Measurements from ENCODE around the gene CYP2W1. TPM values are rescaled to one million over a fixed set of nuclear protein-coding genes. Genes with fewer than 3 reads are reported as not detected.
"Not testable (repeated sequence)": the region's sequence is repeated elsewhere in the genome, so short reads cannot be mapped to it uniquely, and the experiment has no call there.

Gene CYP2W1
- total RNA-seq, 1 donor from 2014 or later, result not detected

- no peak for ATAC-seq (ENCODE audit: poor library complexity)
- intact Hi-C loops (cut with DNase I), result no loop called here
- DNase-seq, result no peak
Measured at GRCh38 chr7:988963-989529, 6.1 kb downstream of the CYP2W1 start.

DNA sequence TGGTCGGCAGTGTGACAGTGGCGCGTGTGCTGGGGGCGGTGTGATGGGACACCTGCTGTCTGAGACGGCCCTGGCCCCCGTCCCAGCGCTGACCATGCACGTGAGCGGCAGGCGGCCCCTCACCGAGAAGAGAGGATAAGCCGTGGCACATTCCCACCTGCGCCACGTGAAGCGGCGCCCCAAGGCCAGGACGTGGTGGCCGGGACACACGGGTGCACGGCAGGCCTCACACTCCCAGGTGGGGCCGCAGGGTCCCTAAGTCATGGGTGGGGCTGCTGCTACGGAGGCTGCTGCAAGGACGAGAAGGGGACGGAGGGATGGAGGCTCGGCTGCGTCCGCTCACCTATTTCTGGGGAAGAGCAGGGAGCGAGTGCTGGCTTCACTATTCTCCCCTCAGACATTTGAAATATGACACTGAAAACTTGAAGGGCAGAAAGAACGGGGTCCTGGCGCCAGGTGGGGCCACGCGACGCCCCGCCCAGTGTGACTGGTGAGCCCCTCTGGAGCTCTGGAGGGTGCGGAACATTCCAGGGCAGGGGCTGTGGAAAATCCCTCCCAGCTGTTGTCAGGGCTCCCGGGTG, 7.5 kb downstream of the CYP2W1 start:
- no peak for ATAC-seq (ENCODE audit: poor library complexity)
- intact Hi-C loops (cut with DNase I), result no loop called here
- no peak for DNase-seq

DNA sequence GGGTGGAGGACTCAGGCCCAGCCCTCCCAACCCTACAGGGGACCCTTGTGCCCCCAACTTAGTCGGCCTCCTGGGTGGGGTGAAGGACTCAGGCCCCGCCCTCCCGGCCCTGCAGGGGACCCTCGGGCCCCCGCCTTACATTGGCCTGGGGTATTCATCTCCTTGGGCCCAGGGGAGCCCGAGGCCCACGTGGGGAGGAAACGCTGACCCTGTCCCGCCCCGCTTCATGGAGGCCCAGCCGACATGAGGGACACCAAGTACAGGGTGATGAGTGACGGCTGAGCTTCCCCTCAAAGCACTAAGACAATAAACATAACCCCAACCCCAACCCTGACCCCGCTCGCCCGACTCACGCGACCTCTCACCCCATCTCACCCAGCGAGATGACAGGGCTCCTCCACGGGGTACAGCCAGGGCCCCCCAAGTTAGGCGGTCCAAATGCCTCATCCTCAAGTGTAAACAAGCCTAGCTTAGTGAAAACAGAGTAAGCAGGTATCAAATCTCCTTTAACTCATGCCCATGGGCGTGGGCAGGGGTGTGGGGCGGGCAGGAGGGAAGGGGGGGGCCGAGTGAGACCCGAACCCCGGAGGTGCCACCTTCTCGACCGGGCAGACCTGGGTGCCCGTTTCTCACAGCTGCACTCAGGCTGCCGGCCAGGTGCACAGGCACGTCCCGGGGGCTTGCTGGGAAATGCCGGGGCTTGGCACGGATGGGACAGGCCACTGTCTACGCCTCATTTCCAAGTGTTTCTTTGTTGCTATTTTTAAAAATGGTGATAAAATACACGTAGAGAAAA, 8.2 kb downstream of the CYP2W1 start:
- ATAC-seq (ENCODE audit: poor library complexity) (no peak), DNase-seq (no peak)
- intact Hi-C loops (cut with DNase I), result no loop called here

- ATAC-seq (ENCODE audit: poor library complexity), result no peak
- DNase-seq, result no peak
- intact Hi-C loops (cut with DNase I), result no loop called here
Measured at GRCh38 chr7:991729-992656, 9.0 kb downstream of the CYP2W1 start.

DNA sequence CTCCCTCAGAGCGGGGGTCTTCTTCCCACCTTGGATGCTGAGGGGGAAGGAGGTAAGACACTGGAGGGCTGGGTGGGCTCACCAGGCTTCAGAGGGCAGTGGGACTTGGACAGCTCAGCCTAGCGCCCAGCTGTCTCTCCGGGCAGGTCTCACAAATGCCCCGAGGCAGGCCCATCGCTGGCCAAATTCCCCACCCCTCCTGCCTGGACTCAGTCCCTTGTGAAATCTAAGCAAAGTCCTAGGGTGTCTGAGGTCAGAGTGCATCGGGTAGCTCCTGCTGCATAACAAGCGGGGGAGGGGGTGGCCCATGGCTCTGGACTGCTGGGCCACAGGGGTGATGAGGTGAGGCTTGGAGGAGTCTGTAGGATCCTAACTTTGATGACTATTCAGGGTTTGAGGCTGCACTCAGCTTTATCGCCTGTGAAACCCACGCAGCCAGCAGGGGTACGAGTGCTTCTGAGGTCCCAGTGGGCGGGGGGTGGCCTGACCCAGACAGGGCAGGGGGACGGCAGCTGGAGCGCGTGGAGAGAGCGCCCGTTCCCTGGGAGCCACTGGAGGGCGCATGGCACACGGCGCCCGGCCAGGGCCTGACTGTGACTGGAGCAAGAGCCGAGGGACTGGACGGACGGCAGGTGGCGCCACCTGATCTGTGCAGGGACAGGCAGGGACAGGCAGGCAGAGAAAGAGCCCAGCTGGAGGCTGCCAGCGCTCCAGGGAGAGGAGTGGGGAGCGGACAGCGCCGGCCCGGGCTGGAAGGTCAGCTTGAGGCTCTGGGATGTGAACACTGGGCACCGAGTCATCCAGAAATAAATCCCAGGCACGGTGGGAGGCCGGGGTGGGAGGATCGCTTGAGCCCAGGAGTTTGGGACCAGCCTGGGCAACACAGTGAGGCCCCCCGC, 10.0 kb downstream of the CYP2W1 start:
- intact Hi-C loops (cut with DNase I), result loop anchor here (1.0 kb wide), 1 partner anchor 72 kb away; no protein-coding TSS in a partner anchor

DNA sequence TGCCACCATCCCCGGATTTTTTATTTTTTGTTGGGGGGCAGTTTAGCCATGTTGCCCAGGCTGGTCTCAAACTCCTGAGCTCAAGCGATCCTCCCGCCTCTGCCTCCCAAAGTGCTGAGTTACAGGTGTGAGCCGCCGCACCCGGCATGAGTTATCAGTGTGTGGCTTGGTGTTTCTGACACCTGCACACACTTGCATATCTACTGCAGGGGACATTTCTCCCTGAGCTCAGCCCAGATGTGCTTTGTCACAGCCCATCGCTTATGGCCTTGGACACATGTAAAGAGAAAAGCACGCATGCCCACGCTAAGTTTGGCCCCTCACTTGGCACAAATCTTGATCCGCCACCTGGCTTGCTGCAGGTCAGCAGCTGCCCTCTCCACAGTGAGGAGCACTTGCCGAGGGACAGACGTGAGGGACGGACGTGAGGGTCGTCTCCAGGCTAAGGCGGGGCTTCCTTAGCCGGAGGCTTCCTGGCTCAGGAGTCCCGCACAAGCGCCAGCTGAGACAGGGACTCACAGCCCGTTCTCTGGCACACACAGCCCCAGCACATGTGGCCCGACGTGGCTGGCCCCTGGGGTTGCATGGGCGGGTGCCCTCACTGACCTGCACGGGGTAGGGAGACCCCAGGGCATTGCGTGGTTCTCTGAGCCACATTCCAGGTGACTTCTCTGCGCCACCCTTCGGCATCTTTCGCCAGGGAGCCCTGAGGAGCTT, 11.8 kb downstream of the CYP2W1 start:
- ATAC-seq (ENCODE audit: poor library complexity) (no peak), DNase-seq (no peak)
- intact Hi-C loops (cut with DNase I), result no loop called here

More for the DNA sequence above, 10.0 kb downstream of the CYP2W1 start:
- DNase-seq (peak; percentile 98), ATAC-seq (ENCODE audit: poor library complexity) (peak; percentile 98)

- no peak for ATAC-seq (ENCODE audit: poor library complexity)
- intact Hi-C loops (cut with DNase I), result no loop called here
- no peak for DNase-seq
Measured at GRCh38 chr7:995571-995970, 12.6 kb downstream of the CYP2W1 start.

DNA sequence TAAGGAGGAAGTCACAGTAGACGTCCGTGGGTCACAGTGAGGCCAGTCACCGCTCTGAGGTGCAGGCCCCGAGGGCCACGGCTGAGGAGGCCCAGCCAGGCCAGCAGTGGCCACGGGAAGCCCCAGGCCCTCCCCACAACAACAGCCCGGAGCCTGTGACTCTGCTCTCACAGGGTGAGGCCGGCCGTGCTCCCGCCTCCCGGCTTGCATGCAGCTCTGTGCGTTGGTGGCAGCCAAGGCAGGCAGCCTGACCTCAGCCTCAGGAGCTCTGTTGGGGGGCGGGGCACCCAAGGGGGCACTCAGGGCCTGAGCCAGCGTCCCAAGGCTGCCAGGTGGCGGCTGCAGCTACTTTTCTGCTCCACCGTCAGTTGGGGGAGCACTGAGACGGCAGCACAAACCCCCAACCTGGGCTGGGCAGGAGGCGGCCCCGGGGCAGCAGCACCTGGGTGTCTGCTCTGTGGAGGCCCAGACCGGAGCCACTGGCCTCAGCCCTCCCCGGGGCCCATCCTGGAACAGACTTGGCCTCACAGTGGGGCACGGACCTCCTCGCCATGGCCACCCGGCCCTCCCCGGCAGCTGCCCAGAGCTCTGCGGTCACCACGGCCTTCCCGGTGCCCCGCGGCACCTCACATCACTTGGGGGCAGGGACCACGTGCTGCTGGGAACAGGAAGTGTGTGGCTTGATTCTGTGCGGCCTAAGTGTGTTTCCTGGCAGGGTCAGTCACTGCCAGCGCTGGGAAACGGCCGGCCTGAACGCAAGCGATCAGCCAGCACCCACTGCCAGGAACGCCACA, 13.3 kb downstream of the CYP2W1 start:
- DNase-seq (no peak), ATAC-seq (ENCODE audit: poor library complexity) (no peak)
- intact Hi-C loops (cut with DNase I), result no loop called here

- ATAC-seq (ENCODE audit: poor library complexity) (no peak), DNase-seq (no peak)
- intact Hi-C loops (cut with DNase I), result no loop called here
Measured at GRCh38 chr7:997404-998395, 14.7 kb downstream of the CYP2W1 start.

GRCh38 chr7:999149-999879, 16.3 kb downstream of the CYP2W1 start:
- ATAC-seq (ENCODE audit: poor library complexity), result no peak
- intact Hi-C loops (cut with DNase I), result no loop called here
- DNase-seq, result no peak

DNA sequence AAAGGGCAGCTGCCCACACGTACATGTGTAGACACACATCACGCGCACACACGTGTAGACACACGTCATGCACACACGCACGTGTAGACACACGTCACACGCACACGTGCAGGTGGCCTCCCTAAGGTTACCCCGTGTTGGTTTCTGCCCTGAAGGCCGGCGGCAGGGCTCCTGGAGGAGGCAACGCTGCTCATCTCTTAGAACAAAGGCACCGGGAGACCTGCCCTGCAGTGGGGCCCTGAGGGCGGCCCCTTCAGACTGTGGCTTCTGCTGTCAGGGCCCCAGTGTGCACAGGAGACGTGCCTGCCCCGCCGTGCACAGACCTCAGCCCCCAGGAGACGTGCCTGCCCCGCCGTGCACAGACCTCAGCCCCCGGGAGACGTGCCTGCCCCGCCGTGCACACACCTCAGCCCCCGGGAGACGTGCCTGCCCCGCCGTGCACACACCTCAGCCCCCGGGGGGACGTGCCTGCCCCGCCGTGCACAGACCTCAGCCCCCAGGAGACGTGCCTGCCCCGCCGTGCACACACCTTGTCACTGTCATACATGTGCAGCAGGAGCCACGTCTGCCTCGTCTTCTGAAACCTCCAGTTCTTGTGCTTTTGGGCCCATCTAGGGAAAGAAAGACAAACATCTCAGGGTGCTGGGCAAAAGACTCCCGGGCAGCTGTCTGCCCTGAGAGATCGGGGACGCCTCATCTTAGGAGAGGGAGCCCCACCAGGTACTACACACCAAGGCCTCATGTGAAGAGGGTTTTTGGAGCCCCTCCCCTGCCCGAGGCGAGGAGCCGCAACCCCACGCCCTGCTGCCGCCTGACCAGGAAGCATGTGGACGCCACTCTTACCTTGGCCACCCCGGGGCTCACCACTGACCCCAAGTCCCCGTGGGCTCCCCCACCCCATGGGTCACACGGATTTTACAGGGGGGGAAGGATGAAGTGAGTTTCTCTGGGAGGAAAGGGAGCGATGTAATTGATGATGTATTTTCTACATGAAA, 17.3 kb downstream of the CYP2W1 start:
- ATAC-seq (ENCODE audit: poor library complexity), result no peak
- intact Hi-C loops (cut with DNase I), result no loop called here
- DNase-seq, result no peak

GRCh38 chr7:1001069-1001770, 18.2 kb downstream of the CYP2W1 start:
- ATAC-seq (ENCODE audit: poor library complexity); intact Hi-C loops (cut with DNase I); DNase-seq: not testable (repeated sequence)

DNA sequence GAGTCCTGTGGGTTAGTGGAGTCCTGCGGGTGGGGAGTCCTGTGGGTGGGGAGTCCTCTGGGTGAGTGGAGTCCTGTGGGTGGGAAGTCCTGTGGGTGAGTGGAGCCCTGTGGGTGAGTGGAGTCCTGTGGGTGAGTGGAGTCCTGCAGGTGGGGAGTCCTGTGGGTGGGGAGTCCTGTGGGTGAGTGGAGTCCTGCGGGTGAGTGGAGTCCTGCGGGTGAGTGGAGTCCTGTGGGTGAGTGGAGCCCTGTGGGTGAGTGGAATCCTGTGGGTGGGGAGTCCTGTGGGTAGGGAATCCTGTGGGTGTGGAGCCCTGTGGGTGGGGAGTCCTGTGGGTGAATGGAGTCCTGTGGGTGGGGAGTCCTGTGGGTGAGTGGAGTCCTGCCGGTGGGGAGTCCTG, 19.0 kb downstream of the CYP2W1 start:
- ATAC-seq (ENCODE audit: poor library complexity); intact Hi-C loops (cut with DNase I); DNase-seq: not testable (repeated sequence)
